GM19324 (cell line): ENCODE measurements around the gene RNF166.
A peak's percentile ranks its signal among the peaks of the same experiment; 100 is the strongest.
"Not testable (repeated sequence)": the region's sequence is repeated elsewhere in the genome, so short reads cannot be mapped to it uniquely, and the experiment has no call there.

Experiments used
- ATAC-seq: cut with Tn5 transposase; IDR thresholded peaks from one replicate; pipeline ENCODE4 v1.9.1; 2021; ENCODE audit warnings: mild to moderate bottlenecking, moderate library complexity; ENCODE audit not compliant: unreplicated experiment, low FRiP score

The RNF166 gene

GRCh38 chr16:88680554-88681083 lies 25.6 kb downstream of the RNF166 start:
- no peak for ATAC-seq

GRCh38 chr16:88678224-88678979 lies 27.8 kb downstream of the RNF166 start:
- ATAC-seq = no peak

DNA sequence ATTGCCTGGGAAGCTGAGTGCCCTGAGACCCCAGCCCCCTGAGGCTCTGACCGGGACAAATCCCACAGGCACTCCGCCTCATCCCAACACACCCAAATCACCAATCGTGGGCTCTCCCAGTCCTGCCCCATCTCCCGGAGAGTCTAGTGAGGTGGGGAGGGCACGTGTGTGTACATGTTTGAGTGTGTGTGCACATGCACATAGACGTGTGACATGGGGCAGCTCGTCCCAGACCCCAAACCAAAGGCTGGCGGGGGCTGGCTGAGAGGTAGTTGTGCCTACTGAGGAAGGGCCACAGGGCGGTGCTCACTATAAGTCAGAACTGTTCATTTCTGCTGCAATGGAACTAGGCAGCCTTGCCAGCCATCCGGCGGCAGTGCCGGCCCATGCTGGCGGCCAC lies 28.5 kb downstream of the RNF166 start:
- no peak for ATAC-seq

DNA sequence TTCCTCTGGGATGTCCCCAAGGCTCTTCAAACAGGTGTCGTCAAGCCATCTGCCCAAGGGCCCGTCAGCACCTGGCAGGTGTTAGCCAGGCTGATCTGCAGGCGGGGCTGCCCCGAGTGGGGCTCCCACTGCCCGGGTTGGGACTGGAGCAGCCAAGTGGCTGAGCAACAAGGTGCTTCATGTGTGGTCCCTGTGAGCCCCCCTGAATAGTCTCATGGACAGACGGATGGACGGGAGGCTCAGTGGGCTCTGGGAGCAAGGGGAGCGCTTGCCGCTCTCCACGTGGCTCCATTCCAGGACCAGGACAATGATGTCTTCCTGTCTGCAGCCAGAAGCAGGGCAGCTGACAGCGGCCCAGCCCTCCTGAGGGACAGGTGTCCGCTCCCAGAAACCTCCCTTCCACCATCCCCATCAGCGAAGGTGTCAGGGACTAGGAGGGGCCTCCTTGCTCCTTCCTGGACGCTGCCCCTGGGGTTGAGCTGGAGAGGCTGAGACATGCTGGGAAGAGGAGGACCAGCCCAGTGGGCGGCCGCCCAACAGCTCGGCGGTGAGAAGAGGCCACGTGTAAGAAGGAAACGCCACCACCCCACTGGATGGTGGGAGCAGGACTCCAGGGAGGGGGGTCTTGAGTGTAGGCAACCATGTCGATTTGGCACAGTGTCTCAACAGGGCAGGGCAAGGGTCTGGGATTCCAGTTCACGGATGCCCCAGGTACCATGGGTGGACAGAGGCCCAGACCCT lies 29.5 kb downstream of the RNF166 start:
- no peak for ATAC-seq

DNA sequence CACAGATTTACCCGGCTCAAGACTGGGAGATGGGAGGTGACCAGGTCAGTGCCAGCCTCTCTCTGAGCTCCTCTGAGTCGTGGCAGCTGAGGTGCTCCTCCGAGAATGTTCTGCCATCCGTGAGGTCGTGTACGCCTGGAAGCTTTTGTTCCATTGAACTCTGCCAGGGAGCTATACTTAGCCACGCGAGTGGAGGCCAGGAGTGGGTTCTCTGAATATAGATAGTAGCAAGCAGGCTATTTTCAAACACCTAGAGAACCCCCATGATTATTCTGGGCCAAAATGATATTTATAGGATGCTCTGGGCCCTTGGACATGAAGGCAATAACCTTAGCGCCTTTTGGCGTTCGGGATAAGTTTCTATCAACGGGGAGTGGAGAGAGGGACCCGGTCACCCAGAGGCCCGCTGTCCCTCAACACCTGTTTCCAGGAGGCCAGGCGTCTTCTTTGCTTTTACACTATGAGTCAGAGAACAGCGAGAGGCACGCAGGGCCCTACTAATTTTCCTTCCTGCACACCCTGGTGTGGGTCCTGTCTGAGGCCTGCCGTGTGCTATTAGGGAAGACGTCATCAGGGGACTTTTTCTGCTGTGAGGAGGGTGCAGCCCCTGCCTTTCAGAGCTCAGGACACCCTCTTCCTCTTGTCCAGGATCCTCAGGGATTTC lies 32.4 kb downstream of the RNF166 start:
- no peak for ATAC-seq

- ATAC-seq = no peak
These were observed 33.4 kb downstream of the RNF166 start for GRCh38 chr16:88672776-88673175.

GRCh38 chr16:88671806-88672205 lies 34.4 kb downstream of the RNF166 start:
- no peak for ATAC-seq

- ATAC-seq = no peak
These were observed 36.2 kb downstream of the RNF166 start for GRCh38 chr16:88669980-88670379.

DNA sequence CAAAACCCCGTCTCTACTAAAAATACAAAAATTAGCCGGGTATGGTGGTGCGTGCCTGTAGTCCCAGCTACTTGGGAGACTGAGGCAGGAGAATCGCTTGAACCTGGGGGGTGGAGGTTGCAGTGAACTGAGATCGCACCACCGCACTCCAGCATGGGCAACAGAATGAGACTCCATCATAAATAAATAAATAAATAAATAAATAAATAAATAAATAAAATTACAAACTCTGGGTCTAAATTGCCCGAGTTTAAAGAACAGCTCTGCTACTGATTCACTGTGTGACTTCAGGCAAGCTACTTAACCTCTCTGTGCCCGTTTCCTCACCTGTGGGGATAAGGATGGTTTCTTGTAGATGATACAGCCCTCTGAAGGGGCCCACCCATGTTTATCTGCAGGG lies 36.7 kb downstream of the RNF166 start:
- not testable (repeated sequence) for ATAC-seq

GRCh38 chr16:88667461-88667860 lies 38.7 kb downstream of the RNF166 start:
- ATAC-seq = no peak

DNA sequence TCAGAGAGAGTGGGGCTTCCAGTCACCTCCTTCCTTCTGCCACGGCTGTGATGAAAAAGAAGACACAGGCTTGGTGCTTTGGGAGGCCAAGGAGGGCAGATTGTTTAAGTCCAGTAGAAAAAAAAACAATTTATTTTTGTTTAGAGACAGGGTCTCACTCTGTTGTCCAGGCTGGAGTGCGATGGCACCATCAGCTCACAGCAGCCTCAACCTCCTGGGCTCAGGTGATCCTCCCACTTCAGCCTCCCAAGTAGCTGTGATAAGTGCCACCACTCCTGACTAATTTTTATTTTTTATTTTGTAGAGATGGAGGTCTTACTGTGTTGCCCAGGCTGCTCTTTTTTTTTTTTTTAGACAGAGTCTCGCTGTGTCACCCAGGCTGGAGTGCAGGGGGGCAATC lies 40.6 kb downstream of the RNF166 start:
- ATAC-seq = no peak

DNA sequence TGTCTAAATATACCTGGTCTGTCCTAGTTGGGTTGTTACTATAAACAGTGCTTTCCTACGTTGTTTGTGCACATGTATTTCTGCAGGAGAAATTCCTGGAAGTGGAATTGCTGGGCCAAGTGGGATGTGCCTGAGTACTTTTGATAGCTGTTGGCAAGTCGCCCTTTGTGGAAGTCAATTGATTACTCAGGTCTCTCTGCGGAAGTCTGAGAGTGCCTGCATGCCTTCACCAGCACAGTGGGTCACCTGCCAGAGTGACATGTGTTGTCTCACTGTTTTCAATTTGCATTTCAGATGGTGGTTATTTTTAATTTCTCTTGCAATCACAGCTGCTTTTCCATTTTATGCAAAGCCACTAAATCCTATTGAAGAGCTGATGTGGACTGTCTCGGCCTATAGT lies 41.1 kb downstream of the RNF166 start:
- ATAC-seq = no peak

DNA sequence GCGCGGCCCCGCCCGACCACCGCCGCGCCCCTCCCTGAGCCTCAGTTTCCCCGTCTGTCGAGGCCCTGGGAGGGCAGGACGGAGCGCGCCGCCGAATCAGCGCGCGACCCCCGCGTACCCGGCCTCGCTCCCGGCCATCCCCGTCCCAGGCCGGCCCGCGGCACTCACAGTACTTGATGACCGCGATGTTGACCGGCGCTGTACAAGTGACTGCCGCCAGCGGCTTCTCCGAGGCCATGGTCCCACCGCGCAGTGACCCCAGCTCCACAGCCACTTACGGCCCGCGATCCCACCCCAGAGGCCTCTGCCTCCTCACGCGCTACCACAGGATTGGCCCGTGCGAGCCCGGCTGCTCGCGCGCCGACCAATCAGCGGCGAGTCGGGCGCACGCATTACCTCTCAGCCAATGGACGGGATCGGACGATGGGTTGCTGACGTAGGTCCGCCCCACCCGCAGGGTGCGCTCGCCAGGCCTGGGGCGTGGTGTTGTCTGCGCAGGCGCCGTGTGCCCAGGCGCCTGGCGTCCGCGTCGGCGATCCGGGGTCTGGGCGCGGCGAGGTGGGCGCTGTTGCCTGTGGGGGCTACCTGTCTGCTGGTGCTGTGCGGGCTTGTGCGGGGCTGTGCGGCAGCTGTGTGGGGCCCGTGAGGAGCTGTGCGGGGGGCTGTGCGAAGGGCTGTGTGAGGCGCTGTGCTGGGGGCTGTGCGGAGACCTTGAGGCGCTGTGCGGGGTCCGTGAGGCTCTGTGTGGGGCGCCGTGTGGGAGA lies 43.2 kb downstream of the RNF166 start, which contains the start of gene MVD:
Gene MVD, minus strand, starts transcription at position 249 of the 764 bp plus-strand sequence. Its CDS starts 11 bp downstream, at position 238.
- ATAC-seq = peak; percentile 98

GRCh38 chr16:88662222-88662842 lies 43.9 kb downstream of the RNF166 start:
- no peak for ATAC-seq

DNA sequence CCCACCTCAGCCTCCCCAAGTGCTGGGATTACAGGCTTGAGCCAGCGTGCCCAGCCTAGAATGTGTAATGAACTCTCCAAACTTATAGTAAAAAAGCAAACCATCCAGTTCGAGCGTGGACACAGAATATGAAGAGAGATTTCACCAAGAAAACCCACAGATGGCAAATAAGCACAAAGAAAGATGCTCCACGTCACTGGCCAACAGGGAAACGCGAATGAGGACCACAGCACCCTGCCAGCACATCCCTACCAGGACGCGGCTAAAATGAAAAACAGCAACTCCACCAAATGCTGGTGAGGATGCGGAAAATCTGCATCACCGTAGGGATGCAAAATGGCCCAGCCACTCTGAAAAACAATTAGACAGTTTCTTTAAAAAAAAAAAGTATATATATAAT lies 44.7 kb downstream of the RNF166 start:
- ATAC-seq = no peak

GRCh38 chr16:88659160-88659559 lies 47.0 kb downstream of the RNF166 start:
- no peak for ATAC-seq

DNA sequence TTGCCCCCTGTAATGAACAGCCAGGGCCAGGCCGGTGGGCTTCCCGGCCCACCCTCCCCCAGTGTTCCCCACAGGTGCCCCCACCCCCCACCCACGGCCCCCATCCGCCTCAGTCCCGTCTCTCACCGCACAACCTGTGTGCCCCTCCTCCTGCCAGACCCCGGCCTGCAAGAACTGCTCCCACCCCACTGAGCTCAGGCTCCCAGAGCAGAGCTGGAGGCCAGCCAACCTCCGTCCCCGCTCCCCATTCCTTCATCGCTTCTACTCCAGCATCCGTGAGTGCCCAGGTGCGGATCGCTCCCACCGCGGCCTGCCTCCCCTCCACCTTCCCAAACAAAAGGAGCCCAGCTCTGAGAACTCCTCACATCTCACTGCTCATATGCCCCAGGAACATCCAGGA lies 47.5 kb downstream of the RNF166 start:
- ATAC-seq = no peak

- ATAC-seq = no peak
These were observed 48.8 kb downstream of the RNF166 start for GRCh38 chr16:88657371-88657770.

DNA sequence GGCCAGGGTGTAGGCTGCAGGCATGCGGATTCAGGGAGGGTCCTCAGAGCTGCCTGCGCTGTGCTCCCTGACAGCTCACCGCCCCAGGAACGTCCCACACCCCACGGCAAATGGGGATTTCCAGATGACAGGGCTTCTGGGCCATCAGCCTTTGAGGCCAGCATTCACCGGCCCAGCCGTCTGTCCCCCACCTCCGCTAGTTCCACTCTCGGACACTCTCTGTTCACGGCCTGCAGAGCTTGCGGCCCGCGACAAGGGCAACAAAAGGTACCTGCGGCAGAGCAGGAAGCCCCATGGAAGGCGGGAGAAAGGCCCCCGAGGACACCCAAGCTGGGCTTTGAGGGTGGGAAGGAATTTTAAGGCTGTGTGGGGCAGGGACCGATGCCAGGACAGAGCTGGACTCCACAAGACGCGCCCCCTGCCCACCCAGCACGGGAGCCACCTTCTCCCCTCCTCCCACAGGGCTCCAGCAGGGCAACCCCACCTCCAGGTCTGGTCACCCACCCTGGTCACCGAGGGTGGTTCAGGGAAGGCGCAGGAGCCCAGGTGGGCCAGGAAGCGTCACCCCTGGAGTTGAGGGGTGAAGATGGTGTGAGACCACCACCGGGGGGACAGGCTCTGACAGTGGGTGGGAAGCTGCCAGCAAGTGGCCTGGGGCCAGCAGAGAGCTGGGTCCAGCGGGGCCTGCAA lies 49.8 kb downstream of the RNF166 start:
- no peak for ATAC-seq
